HepG2 (cell line): Measurements from ENCODE around the gene MYPN. TPM values are rescaled to one million over a fixed set of nuclear protein-coding genes. Genes with fewer than 3 reads are reported as not detected.

ENCODE experiments used
- ATAC-seq: fragments of 200-7000 bp; cut with Tn5 transposase; 3 replicates; pipeline ENCODE4 v1.9.1; 2020; ENCODE audit warnings: mild to moderate bottlenecking, moderate library complexity
- BruUV-seq: library from RNA; stranded (reverse); fragments of 400-500 nt; replicated peaks from 2 replicates; lab custom pipeline; 2021; lab: Mats Ljungman, UMichigan
- CTCF ChIA-PET: fragments of 300-600 bp; formaldehyde crosslinking; extraction: SDS; loops from one replicate; lab custom pipeline; 2021; ENCODE audit warnings: low total read pairs, inconsistent platforms, low intra/inter-chr PET ratio; lab: Yijun Ruan, JAX
- POLR2A ChIA-PET: fragments of 350-600 bp; sonication (Branson Sonifier 250); formaldehyde crosslinking; loops from one replicate; lab custom pipeline; 2020; ENCODE audit warnings: antibody characterized with exemption, inconsistent platforms; lab: Yijun Ruan, JAX
- DNase-seq: peaks from one replicate; pipeline ENCODE4 v3.0.0-alpha.2; 2015; ENCODE audit warnings: low spot score
- FAIRE-seq: peaks from 3 replicates; lab custom pipeline; 2011; peaks lifted over from hg19 to GRCh38; lab: Jason Lieb, UNC
- H2AFZ ChIP-seq: one replicate; pipeline ENCODE4 v1.6.1; 2011; ENCODE audit warnings: low read length, inconsistent platforms
- H3K27ac ChIP-seq: fragments of 300-600 bp; 3 replicates; pipeline ENCODE4 v1.8.0; 2011; ENCODE audit warnings: mixed run types, mild to moderate bottlenecking, mixed read lengths, low read length, inconsistent platforms; ENCODE audit not compliant: insufficient read depth; ENCODE audit errors: extremely low read length
- H3K27me3 ChIP-seq, 2 experiments: fragments of 200-600 bp in 1 of 2; 2 replicates in 1 of 2; 3 replicates in 1 of 2; pipeline versions ENCODE4 v1.6.0 to v1.8.0; 2011; ENCODE audit warnings: low read length in 2 of 2, mild to moderate bottlenecking in 2 of 2, moderate library complexity in 2 of 2, inconsistent platforms in 1 of 2; ENCODE audit not compliant: insufficient read depth in 2 of 2, control insufficient read depth in 1 of 2
- H3K36me3 ChIP-seq, 2 experiments: fragments of 200-600 bp in 1 of 2; replicated peaks in 1 of 2; 2 replicates in 1 of 2; 3 replicates in 1 of 2; pipeline versions ENCODE4 v1.5.1 to v1.8.0; 2011; ENCODE audit warnings: low read length in 2 of 2, inconsistent platforms in 1 of 2; ENCODE audit not compliant: insufficient read depth in 2 of 2, control insufficient read depth in 1 of 2
- H3K4me1 ChIP-seq: 2 replicates; pipeline ENCODE4 v1.5.1; 2012; ENCODE audit warnings: low read length, inconsistent platforms; ENCODE audit not compliant: insufficient read depth
- H3K4me2 ChIP-seq: 2 replicates; pipeline ENCODE4 v1.6.0; 2011; ENCODE audit warnings: low read depth, low read length, inconsistent platforms
- H3K4me3 ChIP-seq, 3 experiments: fragments of 200-600 bp in 1 of 3; sonication (generic), shearing (Covaris generic) in 1 of 3; replicated peaks in 1 of 3; 2 replicates each; pipeline ENCODE4 v1.5.1; 2011 to 2016; ENCODE audit warnings: low read length in 3 of 3, inconsistent platforms in 2 of 3, low read depth in 2 of 3, mild to moderate bottlenecking in 2 of 3, control low read depth in 1 of 3, mixed read lengths in 1 of 3; ENCODE audit not compliant: insufficient read depth in 1 of 3
- H3K79me2 ChIP-seq: one replicate; pipeline ENCODE4 v1.6.1; 2011; ENCODE audit warnings: low read length, inconsistent platforms; ENCODE audit not compliant: insufficient read depth
- H3K9ac ChIP-seq: 2 replicates; pipeline ENCODE4 v1.6.0; 2011; ENCODE audit warnings: mild to moderate bottlenecking, low read depth, low read length, inconsistent platforms; ENCODE audit not compliant: insufficient read depth
- H3K9me3 ChIP-seq: 2 replicates; pipeline ENCODE4 v1.5.1; 2012; ENCODE audit warnings: mild to moderate bottlenecking, low read length
- H4K20me1 ChIP-seq: 2 replicates; pipeline ENCODE4 v1.6.0; 2011; ENCODE audit warnings: inconsistent platforms, mild to moderate bottlenecking, low read length, moderate library complexity; ENCODE audit not compliant: insufficient read depth
- EHMT2 ChIP-seq: fragments of 200-600 bp; sonication (generic); IDR thresholded peaks from 2 replicates; pipeline ENCODE4 v1.7.0; 2017; ENCODE audit warnings: antibody characterized with exemption, low read depth, low read length, borderline replicate concordance
- GFI1 ChIP-seq: sonication (generic); formaldehyde crosslinking; IDR thresholded peaks from 2 replicates; pipeline ENCODE4 v1.5.0; 2020; ENCODE audit warnings: missing genetic modification reagents, mild to moderate bottlenecking, borderline replicate concordance
- MEIS2 ChIP-seq: sonication (generic); formaldehyde crosslinking; IDR thresholded peaks from 2 replicates; pipeline ENCODE4 v1.9.0; 2021; ENCODE audit warnings: mild to moderate bottlenecking, missing genetic modification reagents
- MYPOP ChIP-seq: sonication (generic); formaldehyde crosslinking; IDR thresholded peaks from 2 replicates; pipeline ENCODE4 v1.8.1; 2023; ENCODE audit warnings: mild to moderate bottlenecking, moderate library complexity, missing genetic modification reagents
- NR0B2 ChIP-seq: sonication (generic); formaldehyde crosslinking; IDR thresholded peaks from 2 replicates; pipeline ENCODE4 v1.4.0; 2020; ENCODE audit warnings: mild to moderate bottlenecking, missing genetic modification reagents
- REPIN1 ChIP-seq: sonication (generic); formaldehyde crosslinking; IDR thresholded peaks from 2 replicates; pipeline ENCODE4 v1.8.0; 2022; ENCODE audit warnings: missing genetic modification reagents, low read depth, mild to moderate bottlenecking, borderline replicate concordance
- SOX13 ChIP-seq, 3 experiments: fragments of 450-650 bp in 1 of 3; sonication (generic) in 1 of 3; formaldehyde crosslinking in 1 of 3; IDR thresholded peaks in 2 of 3; conservative IDR thresholded peaks in 1 of 3; 2 replicates each; pipeline versions ENCODE4 v1.5.0 to v1.6.1; 2016 to 2020; ENCODE audit warnings: antibody characterized with exemption in 1 of 3, mild to moderate bottlenecking in 1 of 3, missing compliant biosample characterization in 1 of 3, missing genetic modification reagents in 1 of 3, moderate library complexity in 1 of 3
- TCF7 ChIP-seq: sonication (generic); IDR thresholded peaks from 2 replicates; pipeline ENCODE4 v1.6.1; 2016; ENCODE audit warnings: antibody characterized with exemption, low read depth
- ZBTB8A ChIP-seq: sonication (generic); formaldehyde crosslinking; IDR thresholded peaks from 2 replicates; pipeline ENCODE4 v1.4.0; 2020; ENCODE audit warnings: mild to moderate bottlenecking, low read depth, missing genetic modification reagents, borderline replicate concordance
- ZC3H4 ChIP-seq: sonication (generic); formaldehyde crosslinking; IDR thresholded peaks from 2 replicates; pipeline ENCODE4 v1.4.0; 2020; ENCODE audit warnings: missing genetic modification reagents, borderline replicate concordance
- ZMAT5 ChIP-seq: sonication (generic); formaldehyde crosslinking; IDR thresholded peaks from 2 replicates; pipeline ENCODE4 v1.5.0; 2020; ENCODE audit warnings: mild to moderate bottlenecking, low read depth, missing genetic modification reagents, borderline replicate concordance
- ZNF160 ChIP-seq: sonication (generic); formaldehyde crosslinking; IDR thresholded peaks from 2 replicates; pipeline ENCODE4 v1.8.0; 2022; ENCODE audit warnings: mild to moderate bottlenecking, inconsistent platforms, missing genetic modification reagents
- ZNF468 ChIP-seq: sonication (generic); formaldehyde crosslinking; IDR thresholded peaks from 2 replicates; pipeline ENCODE4 v1.8.0; 2022; ENCODE audit warnings: mild to moderate bottlenecking, moderate library complexity, missing genetic modification reagents
- ZNF558 ChIP-seq: sonication (generic); formaldehyde crosslinking; IDR thresholded peaks from 2 replicates; pipeline ENCODE4 v1.9.0; 2022; ENCODE audit warnings: mild to moderate bottlenecking, missing genetic modification reagents, borderline replicate concordance
- ZNF629 ChIP-seq: sonication (generic); formaldehyde crosslinking; conservative IDR thresholded peaks from 2 replicates; pipeline ENCODE4 v1.5.0; 2020; ENCODE audit warnings: missing genetic modification reagents
- WGBS: methylation state at CpG from one replicate; pipeline ENCODE4 v1.1.6; 2017; ENCODE audit warnings: low lambda C conversion rate; 5-methylcytosine and 5-hydroxymethylcytosine counted together
- in situ Hi-C: cut with HindIII; loops from 2 replicates; pipeline ENCODE4 v1.10.0; 2017; ENCODE audit warnings: low pct_unique_long_range_greater_than_20kb; ENCODE audit not compliant: extremely low pct_ligation_motif_present
- intact Hi-C: fragments of 100-400 bp; cut with micrococcal nuclease; formaldehyde crosslinking; loops from one replicate; pipeline ENCODE4 v1.10.0; 2022; ENCODE audit not compliant: unreplicated experiment
- polyA plus RNA-seq, 8 experiments: library from polyadenylated mRNA; depleted of rRNA in 3 of 8; stranded (reverse) in 7 of 8; unstranded in 1 of 8; fragments of >200 nt; fragmentation: Illumina TruSeq in 4 of 8; extraction: Trizol in 4 of 8; gene quantifications; 2 replicates each; pipeline versions ENCODE4 v1.2.1 to v1.2.3, GENCODE V29; 2011 to 2016; ENCODE audit warnings: low read depth in 4 of 8, missing spikeins in 1 of 8, mixed read lengths in 1 of 8; ENCODE audit not compliant: insufficient read depth in 1 of 8
- total RNA-seq, 5 experiments: library from RNA; depleted of rRNA; stranded (reverse); fragments of >200 nt; fragmentation: Illumina TruSeq; extraction: Trizol; gene quantifications; 2 replicates each; pipeline ENCODE4 v1.2.3, GENCODE V29; 2016; ENCODE audit warnings: low read depth in 1 of 5

The MYPN gene
- total and polyA plus RNA-seq, 2 of the 13 experiments (the other 11 are each of a cell fraction or from before 2014, with no cell fraction given) = not detected

GRCh38 chr10:68099736-68100135 is 9.6 kb upstream of the MYPN start (continued):
- TF ChIP-seq REPIN1 (CRISPR knock-in tag) = no peak

GRCh38 chr10:68101066-68101465 is 8.2 kb upstream of the MYPN start:
- Histone ChIP-seq H4K20me1 (no peaks in the 10 kb centered on the region), H3K4me1 (no peaks in the 10 kb centered on the region), H3K27me3 (no peaks in the 10 kb centered on the region), H3K79me2 (no peaks in the 10 kb centered on the region), H3K9me3 (no peaks in the 10 kb centered on the region), H2AFZ (no peak overlapping the region), H3K27ac (no peak overlapping the region), H3K36me3 (no peaks in the 10 kb centered on the region), H3K4me2 (no peak overlapping the region), H3K9ac (no peak overlapping the region), H3K4me3 (no peak overlapping the region)
- 6% methylated on average over 2 of the region's 2 CpGs for WGBS
- DNase-seq = no peak
- POLR2A ChIA-PET = no interaction called here
- CTCF ChIA-PET = no interaction called here
- no peak for ATAC-seq
- in situ Hi-C loops (no loop called here), intact Hi-C loops (no loop called here)
- TF ChIP-seq ZNF468 (CRISPR knock-in tag) = no peak
- TF ChIP-seq ZC3H4 (CRISPR knock-in tag) = no peak
- no peak for TF ChIP-seq MYPOP (CRISPR knock-in tag)
- FAIRE-seq = no peak
- BruUV-seq = no TSS peak

GRCh38 chr10:68103261-68103878 is 5.9 kb upstream of the MYPN start:
- Histone ChIP-seq H4K20me1 (no peaks in the 10 kb centered on the region), H3K79me2 (no peaks in the 10 kb centered on the region), H3K9me3 (no peaks in the 10 kb centered on the region), H3K4me1 (no peaks in the 10 kb centered on the region), H2AFZ (no peak overlapping the region), H3K9ac (no peak overlapping the region), H3K4me3 (no peak overlapping the region), H3K27ac (no peak overlapping the region), H3K4me2 (no peak overlapping the region), H3K36me3 (no peaks in the 10 kb centered on the region), H3K27me3 (no peaks in the 10 kb centered on the region)
- FAIRE-seq (no peak), DNase-seq (no peak), ATAC-seq (no peak)
- intact Hi-C loops = no loop called here
- in situ Hi-C loops = no loop called here
- POLR2A ChIA-PET = no interaction called here
- 42% methylated on average over 4 of the region's 4 CpGs for WGBS
- BruUV-seq = no TSS peak
- CTCF ChIA-PET = no interaction called here
- TF ChIP-seq ZNF629 (no peak), ZNF160 (CRISPR knock-in tag) (no peak), GFI1 (CRISPR knock-in tag) (no peak), NR0B2 (no peak), MEIS2 (CRISPR knock-in tag) (no peak), SOX13 (IDR thresholded peaks at IDR 0.05) (no peak), SOX13 (CRISPR knock-in tag; conservative IDR thresholded peaks at IDR 0.05 in 1 of 2, IDR thresholded peaks at IDR 0.05 in 1 of 2) (no peak), ZMAT5 (no peak), TCF7 (no peak), ZNF558 (CRISPR knock-in tag) (no peak), ZBTB8A (no peak), EHMT2 (no peak)
